ACC112 (cell line): ENCODE data around the gene ARHGAP10.

ENCODE experiments used
- H2AFZ ChIP-seq: fragments of 200-600 bp; sonication (generic); one replicate; pipeline ENCODE4 v1.6.0; 2017; ENCODE audit warnings: antibody characterized with exemption, low read length; ENCODE audit not compliant: unreplicated experiment
- H3K27ac ChIP-seq: fragments of 200-600 bp; sonication (generic); 2 replicates; pipeline ENCODE4 v1.5.1; 2014; ENCODE audit warnings: low read depth, mild to moderate bottlenecking, antibody characterized with exemption, low read length, moderate library complexity
- H3K27me3 ChIP-seq: fragments of 200-600 bp; sonication (generic); 2 replicates; pipeline ENCODE4 v1.6.1; 2014; ENCODE audit warnings: mild to moderate bottlenecking, antibody characterized with exemption, low read length, moderate library complexity, mixed read lengths; ENCODE audit not compliant: insufficient read depth
- H3K36me3 ChIP-seq: fragments of 200-600 bp; sonication (generic); 2 replicates; pipeline ENCODE4 v1.6.1; 2016; ENCODE audit warnings: mild to moderate bottlenecking, antibody characterized with exemption, low read length, moderate library complexity, mixed read lengths; ENCODE audit not compliant: insufficient read depth
- H3K4me1 ChIP-seq: fragments of 200-600 bp; sonication (generic); one replicate; pipeline ENCODE4 v1.6.1; 2016; ENCODE audit warnings: low read length, mixed read lengths; ENCODE audit not compliant: insufficient read depth, unreplicated experiment, control insufficient read depth
- H3K4me3 ChIP-seq: fragments of 200-600 bp; sonication (generic); 2 replicates; pipeline ENCODE4 v1.5.1; 2014; ENCODE audit warnings: mild to moderate bottlenecking, low read depth, low read length
- H3K79me2 ChIP-seq: fragments of 200-600 bp; sonication (generic); one replicate; pipeline ENCODE4 v1.6.0; 2016; ENCODE audit warnings: low read length; ENCODE audit not compliant: control insufficient read depth, unreplicated experiment, insufficient read depth

The ARHGAP10 gene

DNA sequence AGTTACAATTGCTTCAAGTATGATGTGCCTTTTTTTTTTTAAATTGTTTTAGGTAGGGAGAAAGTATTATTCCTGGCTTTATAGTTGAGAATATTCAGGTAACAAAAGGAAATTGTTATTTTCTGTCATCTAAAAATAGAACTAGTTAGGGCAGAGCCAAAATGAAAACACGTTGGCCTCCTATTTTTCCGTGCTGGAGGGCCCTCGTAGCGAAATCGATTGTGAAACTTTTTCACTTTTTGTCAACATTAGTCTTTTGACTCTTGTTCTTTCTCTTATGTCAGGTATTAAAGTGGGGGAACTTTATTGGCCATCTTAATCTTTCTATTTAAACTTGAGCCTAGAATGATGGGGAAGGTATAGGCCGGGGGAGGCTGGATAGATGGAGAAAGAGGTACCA is 104.9 kb downstream of the ARHGAP10 start:
- Histone ChIP-seq H3K4me1 (peaks cover 28% of the 10 kb centered on the region), H3K79me2 (peaks cover 3% of the 10 kb centered on the region), H3K27me3 (no peaks in the 10 kb centered on the region), H3K27ac (no peak overlapping the region), H2AFZ (no peak overlapping the region), H3K36me3 (no peaks in the 10 kb centered on the region), H3K4me3 (no peak overlapping the region)

GRCh38 chr4:147837435-147837834 is 105.5 kb downstream of the ARHGAP10 start:
- Histone ChIP-seq H3K4me1 (peaks cover 28% of the 10 kb centered on the region), H3K79me2 (peaks cover 3% of the 10 kb centered on the region), H2AFZ (no peak overlapping the region), H3K4me3 (no peak overlapping the region), H3K27ac (no peak overlapping the region), H3K36me3 (no peaks in the 10 kb centered on the region), H3K27me3 (no peaks in the 10 kb centered on the region)

DNA sequence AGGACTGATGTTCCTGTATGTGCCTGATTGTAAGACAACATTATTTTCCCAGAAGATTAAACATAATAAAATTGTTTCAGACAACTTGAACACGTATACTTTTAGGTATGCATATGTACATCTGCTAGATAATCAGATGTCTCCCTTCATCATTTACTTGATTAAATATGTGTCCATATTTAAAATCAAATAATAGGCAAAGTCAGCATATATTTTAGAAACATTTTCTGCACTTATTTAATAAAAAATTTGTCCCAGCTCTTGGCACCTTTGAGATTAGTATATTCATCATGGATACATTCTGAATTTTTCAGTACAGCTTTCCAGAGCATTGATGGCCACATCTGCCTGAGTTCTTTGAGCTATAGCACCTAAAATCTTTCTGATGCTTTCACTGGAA is 106.0 kb downstream of the ARHGAP10 start:
- no peak overlapping the region for H3K4me3 ChIP-seq
- no peaks in the 10 kb centered on the region for H3K36me3 ChIP-seq
- peaks cover 28% of the 10 kb centered on the region for H3K4me1 ChIP-seq
- H3K27me3 ChIP-seq, result no peaks in the 10 kb centered on the region
- H3K27ac ChIP-seq, result no peak overlapping the region
- peaks cover 2% of the 10 kb centered on the region for H3K79me2 ChIP-seq
- no peak overlapping the region for H2AFZ ChIP-seq

- no peaks in the 10 kb centered on the region for H3K36me3 ChIP-seq
- no peak overlapping the region for H3K27ac ChIP-seq
- no peaks in the 10 kb centered on the region for H3K27me3 ChIP-seq
- peaks cover 29% of the 10 kb centered on the region for H3K4me1 ChIP-seq
- no peak overlapping the region for H3K4me3 ChIP-seq
- peaks cover 4% of the 10 kb centered on the region for H3K79me2 ChIP-seq
- no peak overlapping the region for H2AFZ ChIP-seq
These were observed 107.3 kb downstream of the ARHGAP10 start for GRCh38 chr4:147839200-147839599.

DNA sequence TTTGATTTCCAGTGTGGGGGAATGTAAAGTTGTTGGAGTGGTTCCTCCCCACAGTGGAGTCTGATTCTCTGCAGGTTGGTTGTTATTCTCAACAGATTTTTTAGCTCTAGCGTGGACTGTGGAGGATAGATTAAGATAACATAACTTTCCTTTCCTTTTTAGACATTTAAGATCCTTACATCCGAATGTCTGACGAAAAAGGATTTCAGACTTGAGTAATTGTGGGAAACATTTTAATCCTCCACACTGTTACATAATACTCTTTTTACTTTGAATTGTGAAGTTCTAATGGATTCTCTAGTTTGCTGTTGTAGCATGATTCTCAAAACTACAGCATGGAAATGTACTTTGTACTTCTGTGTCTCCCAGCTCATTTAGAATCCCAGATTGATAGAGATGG is 107.8 kb downstream of the ARHGAP10 start:
- Histone ChIP-seq H3K27ac (no peak overlapping the region), H3K27me3 (no peaks in the 10 kb centered on the region), H3K79me2 (peaks cover 8% of the 10 kb centered on the region), H3K4me1 (peaks cover 29% of the 10 kb centered on the region), H2AFZ (no peak overlapping the region), H3K36me3 (no peaks in the 10 kb centered on the region), H3K4me3 (no peak overlapping the region)

GRCh38 chr4:147840838-147841738 is 109.2 kb downstream of the ARHGAP10 start:
- Histone ChIP-seq H3K79me2 (peaks cover 10% of the 10 kb centered on the region), H3K27ac (no peak overlapping the region), H3K27me3 (no peaks in the 10 kb centered on the region), H3K4me1 (peaks cover 18% of the 10 kb centered on the region), H2AFZ (no peak overlapping the region), H3K4me3 (no peak overlapping the region), H3K36me3 (no peaks in the 10 kb centered on the region)

DNA sequence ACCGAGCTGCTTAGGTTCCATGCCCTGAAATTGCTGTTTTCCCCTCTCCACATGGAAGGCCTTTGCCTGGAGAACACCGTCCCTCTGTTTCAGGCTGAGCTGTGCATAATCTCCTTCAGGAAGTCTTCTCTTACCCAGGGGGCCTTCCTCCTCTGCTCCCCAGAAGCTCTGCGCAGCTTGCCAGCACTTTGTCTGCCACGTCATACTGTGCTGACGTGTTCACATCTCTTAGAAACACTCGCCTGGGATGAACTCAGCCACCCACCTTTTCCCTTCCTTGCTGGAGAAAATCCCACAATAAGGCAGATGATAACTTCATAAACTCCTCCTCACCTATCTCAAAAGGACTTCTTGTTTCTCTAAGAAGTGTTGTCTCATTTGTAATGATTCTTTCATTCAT is 110.7 kb downstream of the ARHGAP10 start:
- Histone ChIP-seq H3K36me3 (peaks cover 5% of the 10 kb centered on the region; the same call in 1 of the 2 replicates), H3K79me2 (peaks cover 10% of the 10 kb centered on the region), H3K4me3 (peak overlapping the region; percentile 24; the same call in 1 of the 2 replicates), H3K27me3 (no peaks in the 10 kb centered on the region), H3K4me1 (peaks cover 14% of the 10 kb centered on the region), H2AFZ (no peak overlapping the region), H3K27ac (peak overlapping the region; percentile 84)

- Histone ChIP-seq H3K79me2 (peaks cover 10% of the 10 kb centered on the region), H3K36me3 (peaks cover 6% of the 10 kb centered on the region; the same call in 1 of the 2 replicates), H3K27me3 (no peaks in the 10 kb centered on the region), H3K4me1 (peaks cover 14% of the 10 kb centered on the region), H2AFZ (no peak overlapping the region), H3K4me3 (0 out of 2 replicates have a peak overlapping the region, but pooled peaks have one; percentile 24), H3K27ac (peak overlapping the region; percentile 84)
These were observed 111.3 kb downstream of the ARHGAP10 start for GRCh38 chr4:147843162-147843561.

DNA sequence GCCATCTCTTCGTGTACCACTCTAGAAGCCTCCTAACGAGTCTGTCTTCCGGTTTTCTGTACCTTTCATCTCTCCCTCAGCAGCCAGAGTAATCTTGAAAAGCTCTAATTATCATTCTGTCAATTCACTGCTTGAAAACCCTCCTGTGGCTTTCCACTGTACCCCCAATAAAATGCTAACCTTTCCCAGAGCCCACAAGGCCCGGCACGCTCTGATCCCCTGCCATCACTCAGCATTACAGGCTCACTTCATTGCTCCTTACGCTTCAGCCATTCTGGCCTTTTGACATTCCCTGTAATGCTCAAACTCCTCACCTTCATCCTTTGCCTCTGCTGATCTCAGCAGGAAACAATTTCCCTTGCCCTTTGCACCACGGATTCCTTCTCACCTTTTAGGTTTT is 112.9 kb downstream of the ARHGAP10 start:
- H2AFZ ChIP-seq, result no peak overlapping the region
- H3K27ac ChIP-seq, result no peak overlapping the region
- H3K27me3 ChIP-seq, result no peaks in the 10 kb centered on the region
- H3K4me3 ChIP-seq, result no peak overlapping the region
- H3K4me1 ChIP-seq, result peaks cover 14% of the 10 kb centered on the region
- peaks cover 17% of the 10 kb centered on the region for H3K36me3 ChIP-seq
- H3K79me2 ChIP-seq, result peaks cover 10% of the 10 kb centered on the region

- H3K4me1 ChIP-seq, result peaks cover 14% of the 10 kb centered on the region
- peaks cover 10% of the 10 kb centered on the region for H3K79me2 ChIP-seq
- peaks cover 17% of the 10 kb centered on the region for H3K36me3 ChIP-seq
- H2AFZ ChIP-seq, result no peak overlapping the region
- no peaks in the 10 kb centered on the region for H3K27me3 ChIP-seq
- no peak overlapping the region for H3K27ac ChIP-seq
- no peak overlapping the region for H3K4me3 ChIP-seq
These were observed 114.6 kb downstream of the ARHGAP10 start for GRCh38 chr4:147846318-147847155.
